ENCODE results near the gene SOX15. TPM values are rescaled to one million over a fixed set of nuclear protein-coding genes. Genes with fewer than 3 reads are reported as not detected.

The SOX15 gene
- total RNA-seq, 1 donor from 2014 or later = 0.67 TPM

DNA sequence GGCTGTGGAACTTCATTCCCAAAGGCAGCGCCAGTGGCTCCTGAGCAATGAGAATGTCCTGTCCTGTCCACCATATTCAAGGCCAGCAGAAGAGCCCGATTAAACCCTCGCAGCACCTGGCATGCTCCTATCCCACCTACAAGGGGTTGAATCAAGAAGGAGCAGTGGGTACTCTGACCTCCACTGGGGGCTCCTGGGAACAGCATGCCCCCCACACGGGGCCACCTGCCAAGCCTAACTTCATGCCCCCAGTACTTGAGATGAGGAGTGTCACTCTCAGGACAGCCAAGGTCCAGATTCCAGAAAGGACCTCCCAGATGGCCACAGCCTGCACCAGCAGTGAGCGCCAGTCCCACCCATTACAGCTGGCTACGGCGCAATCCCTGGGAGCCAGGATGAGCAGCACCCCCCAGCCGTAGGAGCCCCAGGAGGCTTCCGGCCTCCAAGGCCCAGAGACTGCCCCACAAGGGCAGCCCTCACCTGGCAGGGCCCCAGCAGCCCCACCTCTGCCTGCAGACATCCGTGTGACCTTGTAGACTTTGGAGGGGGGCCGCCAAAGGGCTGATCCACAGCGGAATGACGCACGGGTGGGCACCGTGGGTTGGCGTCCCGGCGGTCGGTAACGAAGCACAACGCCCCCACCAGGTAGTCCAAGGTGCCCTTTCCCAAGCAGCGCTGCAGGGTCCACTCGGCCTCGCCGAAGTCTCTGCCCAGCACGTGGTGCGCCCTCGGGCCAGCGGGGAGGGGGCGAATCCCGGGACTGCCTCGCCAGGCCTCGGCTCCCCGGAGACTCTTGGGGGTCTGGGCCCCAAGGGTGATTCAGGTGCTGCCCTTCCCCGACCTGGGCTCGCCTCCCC, 7.3 kb downstream of the SOX15 start:
- Histone ChIP-seq H3K9me3 (no peaks in the 10 kb centered on the region), H3K27me3 (no peaks in the 10 kb centered on the region), H3K4me3 (peak overlapping the region; percentile 72), H3K36me3 (peaks cover 21% of the 10 kb centered on the region), H3K4me1 (peaks cover 52% of the 10 kb centered on the region), H3K27ac (peak overlapping the region; percentile 98)
- TF ChIP-seq, protein P1, sequence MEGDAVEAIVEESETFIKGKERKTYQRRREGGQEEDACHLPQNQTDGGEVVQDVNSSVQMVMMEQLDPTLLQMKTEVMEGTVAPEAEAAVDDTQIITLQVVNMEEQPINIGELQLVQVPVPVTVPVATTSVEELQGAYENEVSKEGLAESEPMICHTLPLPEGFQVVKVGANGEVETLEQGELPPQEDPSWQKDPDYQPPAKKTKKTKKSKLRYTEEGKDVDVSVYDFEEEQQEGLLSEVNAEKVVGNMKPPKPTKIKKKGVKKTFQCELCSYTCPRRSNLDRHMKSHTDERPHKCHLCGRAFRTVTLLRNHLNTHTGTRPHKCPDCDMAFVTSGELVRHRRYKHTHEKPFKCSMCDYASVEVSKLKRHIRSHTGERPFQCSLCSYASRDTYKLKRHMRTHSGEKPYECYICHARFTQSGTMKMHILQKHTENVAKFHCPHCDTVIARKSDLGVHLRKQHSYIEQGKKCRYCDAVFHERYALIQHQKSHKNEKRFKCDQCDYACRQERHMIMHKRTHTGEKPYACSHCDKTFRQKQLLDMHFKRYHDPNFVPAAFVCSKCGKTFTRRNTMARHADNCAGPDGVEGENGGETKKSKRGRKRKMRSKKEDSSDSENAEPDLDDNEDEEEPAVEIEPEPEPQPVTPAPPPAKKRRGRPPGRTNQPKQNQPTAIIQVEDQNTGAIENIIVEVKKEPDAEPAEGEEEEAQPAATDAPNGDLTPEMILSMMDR (IDR thresholded peaks at IDR 0.05) = peak; percentile 12
- intact Hi-C loops (cut with DNase I) = no loop called here
- ATAC-seq (no peak), DNase-seq (peak; percentile 74)

DNA sequence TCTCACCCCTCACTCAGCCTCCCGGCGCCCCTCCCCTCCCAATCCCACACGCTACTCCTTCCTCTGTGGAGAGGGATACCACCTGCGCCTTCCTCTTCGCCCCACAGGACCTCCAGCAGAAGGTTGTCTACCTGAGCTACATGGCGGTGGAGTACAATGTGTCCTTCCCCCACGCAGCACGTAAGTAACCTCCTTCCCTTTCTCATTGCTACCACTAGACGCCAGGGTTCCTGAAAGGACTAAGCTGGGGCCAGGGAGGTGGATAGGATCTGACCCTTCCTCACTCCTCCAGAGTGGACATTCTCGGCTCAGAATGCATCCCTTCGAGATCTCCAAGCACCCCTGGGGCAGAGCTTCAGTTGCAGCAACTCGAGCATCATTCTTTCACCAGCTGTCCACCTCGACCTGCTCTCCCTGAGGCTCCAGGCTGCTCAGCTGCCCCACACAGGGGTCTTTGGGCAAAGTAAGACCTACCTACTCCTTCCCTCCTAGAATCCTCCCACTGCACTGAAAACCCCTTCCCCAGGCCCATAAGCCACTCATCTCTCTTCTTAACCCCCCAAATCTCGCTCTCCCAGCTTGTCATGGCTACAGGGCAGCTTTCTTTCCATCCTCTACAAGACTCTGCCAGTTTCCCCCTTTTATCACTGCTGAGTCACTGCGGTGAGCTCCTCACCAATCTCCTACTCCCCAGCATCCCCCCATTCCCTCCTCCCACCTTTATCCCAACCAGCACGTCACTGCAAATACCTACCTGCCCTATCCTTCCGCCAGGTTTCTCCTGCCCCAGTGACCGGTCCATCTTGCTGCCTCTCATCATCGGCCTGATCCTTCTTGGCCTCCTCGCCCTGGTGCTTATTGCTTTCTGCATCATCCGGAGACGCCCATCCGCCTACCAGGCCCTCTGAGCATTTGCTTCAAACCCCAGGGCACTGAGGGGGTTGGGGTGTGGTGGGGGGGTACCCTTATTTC, 9.0 kb downstream of the SOX15 start:
- intact Hi-C loops (cut with DNase I) = no loop called here
- no peak for DNase-seq
- TF ChIP-seq, protein P1 (IDR thresholded peaks at IDR 0.05) = no peak
- no peak for ATAC-seq
- peaks cover 65% of the 10 kb centered on the region for H3K4me1 ChIP-seq
- peak overlapping the region; percentile 89 for H3K27ac ChIP-seq
- H3K4me3 ChIP-seq = peak overlapping the region; percentile 72
- no peaks in the 10 kb centered on the region for H3K9me3 ChIP-seq
- H3K27me3 ChIP-seq = no peaks in the 10 kb centered on the region
- H3K36me3 ChIP-seq = peaks cover 31% of the 10 kb centered on the region

DNA sequence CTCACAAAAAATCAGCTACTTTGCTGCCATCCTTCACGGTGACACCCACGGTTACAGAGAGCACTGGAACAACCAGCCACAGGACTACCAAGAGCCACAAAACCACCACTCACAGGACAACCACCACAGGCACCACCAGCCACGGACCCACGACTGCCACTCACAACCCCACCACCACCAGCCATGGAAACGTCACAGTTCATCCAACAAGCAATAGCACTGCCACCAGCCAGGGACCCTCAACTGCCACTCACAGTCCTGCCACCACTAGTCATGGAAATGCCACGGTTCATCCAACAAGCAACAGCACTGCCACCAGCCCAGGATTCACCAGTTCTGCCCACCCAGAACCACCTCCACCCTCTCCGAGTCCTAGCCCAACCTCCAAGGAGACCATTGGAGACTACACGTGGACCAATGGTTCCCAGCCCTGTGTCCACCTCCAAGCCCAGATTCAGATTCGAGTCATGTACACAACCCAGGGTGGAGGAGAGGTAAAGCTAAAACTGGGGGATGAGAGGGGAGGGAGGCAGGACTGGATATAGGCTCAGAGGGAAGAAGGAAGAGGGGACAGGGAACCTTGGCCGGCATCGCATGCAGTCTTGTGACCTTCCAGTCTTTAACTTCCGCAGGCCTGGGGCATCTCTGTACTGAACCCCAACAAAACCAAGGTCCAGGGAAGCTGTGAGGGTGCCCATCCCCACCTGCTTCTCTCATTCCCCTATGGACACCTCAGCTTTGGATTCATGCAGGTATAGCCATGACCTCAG, 9.9 kb downstream of the SOX15 start:
- Histone ChIP-seq H3K4me3 (peak overlapping the region; percentile 72), H3K4me1 (peaks cover 68% of the 10 kb centered on the region), H3K9me3 (no peaks in the 10 kb centered on the region), H3K27ac (peak overlapping the region; percentile 89), H3K36me3 (peaks cover 40% of the 10 kb centered on the region), H3K27me3 (no peaks in the 10 kb centered on the region)
- DNase-seq (no peak), ATAC-seq (peak; percentile 0)
- TF ChIP-seq, protein P1 (IDR thresholded peaks at IDR 0.05) = no peak
- intact Hi-C loops (cut with DNase I) = no loop called here

DNA sequence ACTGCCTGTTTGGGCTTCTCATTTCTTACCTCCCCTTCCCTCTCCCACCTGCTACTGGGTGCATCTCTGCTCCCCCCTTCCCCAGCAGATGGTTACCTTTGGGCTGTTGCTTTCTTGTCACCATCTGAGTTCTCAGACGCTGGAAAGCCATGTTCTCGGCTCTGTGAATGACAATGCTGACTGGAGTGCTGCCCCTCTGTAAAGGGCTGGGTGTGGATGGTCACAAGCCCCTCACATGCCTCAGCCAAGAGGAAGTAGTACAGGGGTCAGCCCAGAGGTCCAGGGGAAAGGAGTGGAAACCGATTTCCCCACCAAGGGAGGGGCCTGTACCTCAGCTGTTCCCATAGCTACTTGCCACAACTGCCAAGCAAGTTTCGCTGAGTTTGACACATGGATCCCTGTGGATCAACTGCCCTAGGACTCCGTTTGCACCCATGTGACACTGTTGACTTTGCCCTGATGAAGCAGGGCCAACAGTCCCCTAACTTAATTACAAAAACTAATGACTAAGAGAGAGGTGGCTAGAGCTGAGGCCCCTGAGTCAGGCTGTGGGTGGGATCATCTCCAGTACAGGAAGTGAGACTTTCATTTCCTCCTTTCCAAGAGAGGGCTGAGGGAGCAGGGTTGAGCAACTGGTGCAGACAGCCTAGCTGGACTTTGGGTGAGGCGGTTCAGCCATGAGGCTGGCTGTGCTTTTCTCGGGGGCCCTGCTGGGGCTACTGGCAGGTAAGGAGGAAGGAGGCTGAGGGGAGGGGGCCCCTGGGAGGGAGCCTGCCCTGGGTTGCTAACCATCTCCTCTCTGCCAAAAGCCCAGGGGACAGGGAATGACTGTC, 10.7 kb downstream of the SOX15 start, which contains the start of gene CD68:
CD68 (plus strand) TSS at position 638 of the 833 bp plus-strand sequence; CDS start at position 678, 40 bp downstream.
- ATAC-seq = peak; percentile 67
- H3K27ac ChIP-seq = peak within 1 kb of the TSS; percentile 89
- peaks cover 68% of the 10 kb centered on the region for H3K4me1 ChIP-seq
- H3K9me3 ChIP-seq = no peaks in the 10 kb centered on the region
- DNase-seq = peak; percentile 86
- H3K27me3 ChIP-seq = no peaks in the 10 kb centered on the region
- H3K4me3 ChIP-seq = peak within 1 kb of the TSS; percentile 72
- TF ChIP-seq, protein P1 (IDR thresholded peaks at IDR 0.05) = no peak
- H3K36me3 ChIP-seq = peaks cover 48% of the 10 kb centered on the region
- intact Hi-C loops (cut with DNase I) = no loop called here
